ENCODE data around the gene SPDEF.

GRCh38 chr6:34493344-34493743, 62.8 kb downstream of the SPDEF start:
- TF ChIP-seq CTCF (IDR thresholded peaks at IDR 0.05) (no peak), POLR2A (IDR thresholded peaks at IDR 0.05) (no peak)
